Measurements from ENCODE around the gene SLC39A6. TPM values are rescaled to one million over a fixed set of nuclear protein-coding genes. Genes with fewer than 3 reads are reported as not detected.
A peak's percentile ranks its signal among the peaks of the same experiment; 100 is the strongest.
"Not testable (repeated sequence)": the region's sequence is repeated elsewhere in the genome, so short reads cannot be mapped to it uniquely, and the experiment has no call there.

SLC39A6 gene
- total RNA-seq, 1 experiment from 2014 or later, result 20.3 TPM

- Histone ChIP-seq H3K79me2 (ENCODE audit: low read depth) (peaks cover 50% of the 10 kb centered on the region), H3K9me2 (ENCODE audit: insufficient read depth) (no peaks in the 10 kb centered on the region), H3F3A (ENCODE audit: insufficient read depth, low read depth) (no peaks in the 10 kb centered on the region), H3K9me3 (ENCODE audit: insufficient read depth, low read depth) (no peaks in the 10 kb centered on the region), H2AFZ (peak within 1 kb of the TSS; percentile 93), H3K4me2 (peak within 1 kb of the TSS; percentile 95), H3K4me3 (peak within 1 kb of the TSS; percentile 64), H3K27me3 (ENCODE audit: insufficient read depth, low read depth) (no peaks in the 10 kb centered on the region), H3K36me3 (ENCODE audit: low read depth) (no peaks in the 10 kb centered on the region), H3K27ac (peak within 1 kb of the TSS; percentile 78), H4K20me1 (ENCODE audit: insufficient read depth) (peaks cover 13% of the 10 kb centered on the region; the same call in 1 of the 2 replicates), H3K4me1 (replicated peaks; ENCODE audit: insufficient read depth) (0 out of 2 replicates have a peak, but pooled peaks cover 12% of the 10 kb centered on the region)
- POLR2A ChIA-PET (ENCODE audit: unreplicated experiment), result interaction anchor here (0.8 kb wide), 1 partner anchor 1112 kb away, joined by 4 read pairs; no protein-coding TSS in a partner anchor
- CTCF ChIA-PET, result no interaction called here
- intact Hi-C loops (cut with micrococcal nuclease; ENCODE audit: unreplicated experiment), result no loop called here
- DNase-seq, result peak; percentile 77 to 93
- TSS peak; percentile 55 for BruUV-seq (replicated peaks)
- TF ChIP-seq EZH2 (IDR thresholded peaks at IDR 0.05; ENCODE audit: low read depth), result no peak
- no peak for TF ChIP-seq CTCF (conservative IDR thresholded peaks at IDR 0.05)
Observed at GRCh38 chr18:36067055-36067957, 61.8 kb downstream of the SLC39A6 start, which contains the start of gene RPRD1A. Gene RPRD1A, minus strand, starts transcription at chr18:36067559. Its CDS starts 155 bp downstream, at chr18:36067404.

DNA sequence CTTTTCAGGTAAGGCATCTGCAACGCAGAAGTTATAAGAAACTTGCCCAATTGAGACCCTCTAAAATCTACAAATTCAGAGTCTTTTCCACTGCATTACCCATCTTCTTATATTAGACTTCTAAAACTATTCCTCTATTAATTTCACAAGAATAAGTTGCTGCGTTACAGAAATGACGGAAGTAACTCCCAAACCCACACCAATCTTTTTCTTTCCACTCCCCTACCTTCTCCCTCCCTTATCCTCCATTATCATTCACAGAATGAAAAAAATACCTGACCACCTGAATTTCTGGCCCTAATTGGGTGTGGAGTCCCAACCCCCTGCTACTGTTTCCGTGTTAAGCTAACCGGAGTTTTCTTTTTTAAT, 62.5 kb downstream of the SLC39A6 start:
- Histone ChIP-seq H3K9me2 (ENCODE audit: insufficient read depth) (no peaks in the 10 kb centered on the region), H3K79me2 (ENCODE audit: low read depth) (peaks cover 54% of the 10 kb centered on the region), H3K4me3 (peak overlapping the region; percentile 64), H2AFZ (peak overlapping the region; percentile 93; the same call in 1 of the 2 replicates), H3K4me2 (peak overlapping the region; percentile 95), H3K9me3 (ENCODE audit: insufficient read depth, low read depth) (no peaks in the 10 kb centered on the region), H3K36me3 (ENCODE audit: low read depth) (no peaks in the 10 kb centered on the region), H3K27me3 (ENCODE audit: insufficient read depth, low read depth) (no peaks in the 10 kb centered on the region), H3K27ac (peak overlapping the region; percentile 78), H3F3A (ENCODE audit: insufficient read depth, low read depth) (no peaks in the 10 kb centered on the region), H4K20me1 (ENCODE audit: insufficient read depth) (peaks cover 13% of the 10 kb centered on the region; the same call in 1 of the 2 replicates), H3K4me1 (replicated peaks; ENCODE audit: insufficient read depth) (0 out of 2 replicates have a peak, but pooled peaks cover 12% of the 10 kb centered on the region)
- ChIA-PET POLR2A (ENCODE audit: unreplicated experiment) (interaction anchor here (0.8 kb wide), 1 partner anchor 1111 kb away, joined by 4 read pairs; no protein-coding TSS in a partner anchor), CTCF (no interaction called here)
- TF ChIP-seq EZH2 (IDR thresholded peaks at IDR 0.05; ENCODE audit: low read depth), result no peak
- no peak for TF ChIP-seq CTCF (conservative IDR thresholded peaks at IDR 0.05)
- BruUV-seq (replicated peaks), result no TSS peak
- intact Hi-C loops (cut with micrococcal nuclease; ENCODE audit: unreplicated experiment), result no loop called here
- DNase-seq, result no peak

DNA sequence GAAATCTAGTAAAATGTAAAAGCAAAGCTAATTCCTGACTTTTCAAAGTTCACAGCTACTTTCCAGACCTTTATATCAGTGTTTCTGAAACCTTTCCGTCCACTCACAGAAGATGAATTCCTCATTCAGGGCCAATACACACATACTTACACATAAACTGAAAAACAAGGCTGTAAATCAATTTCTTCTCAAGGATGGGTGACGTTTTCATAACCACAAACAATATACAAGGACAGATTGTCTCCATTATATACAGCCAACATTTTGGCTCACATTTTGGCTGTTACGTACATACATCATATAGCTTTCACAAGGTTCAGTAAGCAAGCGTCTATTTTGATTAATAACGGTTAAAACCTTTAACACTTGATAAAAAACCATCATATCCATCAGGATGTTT, 63.1 kb downstream of the SLC39A6 start:
- Histone ChIP-seq H3K9me3 (ENCODE audit: insufficient read depth, low read depth) (no peaks in the 10 kb centered on the region), H3K4me1 (replicated peaks; ENCODE audit: insufficient read depth) (0 out of 2 replicates have a peak, but pooled peaks cover 12% of the 10 kb centered on the region), H4K20me1 (ENCODE audit: insufficient read depth) (peaks cover 13% of the 10 kb centered on the region; the same call in 1 of the 2 replicates), H3K9me2 (ENCODE audit: insufficient read depth) (no peaks in the 10 kb centered on the region), H3K4me2 (peak overlapping the region; percentile 95), H2AFZ (no peak overlapping the region), H3K27me3 (ENCODE audit: insufficient read depth, low read depth) (no peaks in the 10 kb centered on the region), H3K27ac (no peak overlapping the region), H3K36me3 (ENCODE audit: low read depth) (no peaks in the 10 kb centered on the region), H3F3A (ENCODE audit: insufficient read depth, low read depth) (no peaks in the 10 kb centered on the region), H3K4me3 (peak overlapping the region; percentile 64), H3K79me2 (ENCODE audit: low read depth) (peaks cover 61% of the 10 kb centered on the region)
- POLR2A ChIA-PET (ENCODE audit: unreplicated experiment), result no interaction called here
- DNase-seq, result no peak
- BruUV-seq (replicated peaks), result no TSS peak
- TF ChIP-seq CTCF (conservative IDR thresholded peaks at IDR 0.05) (no peak), EZH2 (IDR thresholded peaks at IDR 0.05; ENCODE audit: low read depth) (no peak)
- CTCF ChIA-PET, result no interaction called here
- intact Hi-C loops (cut with micrococcal nuclease; ENCODE audit: unreplicated experiment), result no loop called here

GRCh38 chr18:36064809-36065079, 64.4 kb downstream of the SLC39A6 start:
- H3K27ac ChIP-seq; H3K9me2 ChIP-seq (ENCODE audit: insufficient read depth); H2AFZ ChIP-seq; DNase-seq; H3K9me3 ChIP-seq (ENCODE audit: insufficient read depth, low read depth); intact Hi-C loops (cut with micrococcal nuclease; ENCODE audit: unreplicated experiment); H3K4me3 ChIP-seq; CTCF ChIA-PET; H3K27me3 ChIP-seq (ENCODE audit: insufficient read depth, low read depth); POLR2A ChIA-PET (ENCODE audit: unreplicated experiment); H3K36me3 ChIP-seq (ENCODE audit: low read depth); H3F3A ChIP-seq (ENCODE audit: insufficient read depth, low read depth); H3K4me2 ChIP-seq: not testable (repeated sequence)
- Histone ChIP-seq H3K4me1 (replicated peaks; ENCODE audit: insufficient read depth) (0 out of 2 replicates have a peak, but pooled peaks cover 12% of the 10 kb centered on the region), H4K20me1 (ENCODE audit: insufficient read depth) (peaks cover 13% of the 10 kb centered on the region; the same call in 1 of the 2 replicates), H3K79me2 (ENCODE audit: low read depth) (peaks cover 73% of the 10 kb centered on the region)
- TSS peak; percentile 5 for BruUV-seq (replicated peaks)

Data from PC-9 (cell line).